Measurements from ENCODE around the gene ZMIZ1. TPM values are rescaled to one million over a fixed set of nuclear protein-coding genes. Genes with fewer than 3 reads are reported as not detected.

The ZMIZ1 gene
- total RNA-seq, 1 donor, result 23.3 TPM

GRCh38 chr10:79200346-79200745 is 131.6 kb downstream of the ZMIZ1 start:
- TF ChIP-seq, protein P1, sequence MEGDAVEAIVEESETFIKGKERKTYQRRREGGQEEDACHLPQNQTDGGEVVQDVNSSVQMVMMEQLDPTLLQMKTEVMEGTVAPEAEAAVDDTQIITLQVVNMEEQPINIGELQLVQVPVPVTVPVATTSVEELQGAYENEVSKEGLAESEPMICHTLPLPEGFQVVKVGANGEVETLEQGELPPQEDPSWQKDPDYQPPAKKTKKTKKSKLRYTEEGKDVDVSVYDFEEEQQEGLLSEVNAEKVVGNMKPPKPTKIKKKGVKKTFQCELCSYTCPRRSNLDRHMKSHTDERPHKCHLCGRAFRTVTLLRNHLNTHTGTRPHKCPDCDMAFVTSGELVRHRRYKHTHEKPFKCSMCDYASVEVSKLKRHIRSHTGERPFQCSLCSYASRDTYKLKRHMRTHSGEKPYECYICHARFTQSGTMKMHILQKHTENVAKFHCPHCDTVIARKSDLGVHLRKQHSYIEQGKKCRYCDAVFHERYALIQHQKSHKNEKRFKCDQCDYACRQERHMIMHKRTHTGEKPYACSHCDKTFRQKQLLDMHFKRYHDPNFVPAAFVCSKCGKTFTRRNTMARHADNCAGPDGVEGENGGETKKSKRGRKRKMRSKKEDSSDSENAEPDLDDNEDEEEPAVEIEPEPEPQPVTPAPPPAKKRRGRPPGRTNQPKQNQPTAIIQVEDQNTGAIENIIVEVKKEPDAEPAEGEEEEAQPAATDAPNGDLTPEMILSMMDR (IDR thresholded peaks at IDR 0.05; ENCODE audit: insufficient read depth, low read depth, low read length), result no peak

DNA sequence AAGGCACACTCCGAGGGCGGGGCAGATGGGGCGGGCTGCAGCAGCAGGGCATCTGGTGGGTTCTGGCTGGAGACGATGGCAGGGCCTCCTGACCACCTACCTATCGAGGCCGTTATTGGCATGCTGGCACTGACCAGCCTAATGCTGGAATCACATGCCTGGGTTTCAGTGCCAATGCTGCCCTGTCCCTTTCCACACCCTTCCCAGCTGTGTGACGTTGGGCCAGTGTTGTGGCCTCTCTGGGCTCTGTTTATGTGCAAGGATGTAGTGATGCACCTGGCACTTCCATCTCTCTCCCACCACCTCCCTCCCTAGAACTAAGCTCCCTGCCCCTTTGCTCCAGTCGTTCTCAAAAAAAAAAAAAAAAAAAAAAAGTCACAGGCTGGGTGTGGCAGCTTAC is 132.9 kb downstream of the ZMIZ1 start:
- TF ChIP-seq, protein P1 (IDR thresholded peaks at IDR 0.05; ENCODE audit: insufficient read depth, low read depth, low read length), result no peak
- no peak overlapping the region for H3K4me3 ChIP-seq (ENCODE audit: low read depth, low read length)
- no peak for DNase-seq (ENCODE audit: low read depth)

More at GRCh38 chr10:79200346-79200745, 131.6 kb downstream of the ZMIZ1 start:
- H3K4me3 ChIP-seq (ENCODE audit: low read depth, low read length), result no peak overlapping the region
- DNase-seq (ENCODE audit: low read depth), result no peak

- H3K4me3 ChIP-seq (ENCODE audit: low read depth, low read length), result no peak overlapping the region
- DNase-seq (ENCODE audit: low read depth), result peak; percentile 45
- TF ChIP-seq, protein P1 (IDR thresholded peaks at IDR 0.05; ENCODE audit: insufficient read depth, low read depth, low read length), result peak; percentile 66
Measured at GRCh38 chr10:79202188-79203013, 133.6 kb downstream of the ZMIZ1 start.

- TF ChIP-seq, protein P1 (IDR thresholded peaks at IDR 0.05; ENCODE audit: insufficient read depth, low read depth, low read length), result no peak
- H3K4me3 ChIP-seq (ENCODE audit: low read depth, low read length), result no peak overlapping the region
- no peak for DNase-seq (ENCODE audit: low read depth)
Measured at GRCh38 chr10:79203014-79203644, 134.4 kb downstream of the ZMIZ1 start.

DNA sequence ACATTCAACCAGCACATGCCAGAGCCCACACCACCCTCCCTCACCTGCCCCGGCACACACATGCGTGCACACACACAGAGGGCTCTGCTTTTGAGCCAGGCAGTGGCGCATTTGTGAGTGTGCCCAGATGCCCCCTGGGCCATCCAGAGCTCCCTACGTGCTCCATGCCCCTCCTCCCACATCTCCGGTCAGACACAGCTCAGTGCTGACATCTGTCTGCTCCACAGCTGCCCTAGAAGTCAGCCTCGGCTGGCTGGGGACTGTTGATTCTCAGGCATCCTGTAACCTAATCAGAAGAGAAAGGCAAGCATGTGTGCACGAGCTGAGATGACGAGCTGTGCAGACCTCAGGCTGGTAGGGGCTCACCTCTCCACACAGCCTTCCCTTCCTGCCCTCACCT is 135.1 kb downstream of the ZMIZ1 start:
- TF ChIP-seq, protein P1 (IDR thresholded peaks at IDR 0.05; ENCODE audit: insufficient read depth, low read depth, low read length), result no peak
- H3K4me3 ChIP-seq (ENCODE audit: low read depth, low read length), result no peak overlapping the region
- DNase-seq (ENCODE audit: low read depth), result no peak

- H3K4me3 ChIP-seq (ENCODE audit: low read depth, low read length), result no peak overlapping the region
- TF ChIP-seq, protein P1 (IDR thresholded peaks at IDR 0.05; ENCODE audit: insufficient read depth, low read depth, low read length), result no peak
- DNase-seq (ENCODE audit: low read depth), result no peak
Measured at GRCh38 chr10:79206300-79207095, 137.7 kb downstream of the ZMIZ1 start.
